ENCODE results near the gene CALML5. TPM values are rescaled to one million over a fixed set of nuclear protein-coding genes. Genes with fewer than 3 reads are reported as not detected.

Gene CALML5
- total RNA-seq, 1 experiment from 2014 or later, result not detected

DNA sequence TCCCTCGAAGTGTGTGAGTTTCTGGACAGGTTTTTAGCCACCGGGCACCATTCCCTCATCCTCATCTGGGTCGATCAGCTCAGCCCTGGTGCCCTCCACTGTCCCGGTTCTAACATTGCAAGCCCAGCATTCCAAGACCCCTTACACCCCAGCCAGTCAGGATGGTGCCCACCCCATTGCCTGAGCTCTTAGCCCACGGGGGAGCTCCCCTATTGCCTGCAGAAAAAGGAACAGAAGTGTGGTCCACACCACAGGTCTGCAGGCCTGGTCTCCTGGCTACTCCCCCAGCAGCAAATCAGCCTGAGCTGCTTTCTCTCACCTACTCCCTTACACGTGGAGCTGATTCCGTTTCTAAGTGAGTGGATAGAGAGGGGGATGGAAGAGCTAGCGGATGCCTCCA, 4.8 kb downstream of the CALML5 start:
- CTCF ChIA-PET, result no interaction called here
- intact Hi-C loops (cut with micrococcal nuclease), result no loop called here

DNA sequence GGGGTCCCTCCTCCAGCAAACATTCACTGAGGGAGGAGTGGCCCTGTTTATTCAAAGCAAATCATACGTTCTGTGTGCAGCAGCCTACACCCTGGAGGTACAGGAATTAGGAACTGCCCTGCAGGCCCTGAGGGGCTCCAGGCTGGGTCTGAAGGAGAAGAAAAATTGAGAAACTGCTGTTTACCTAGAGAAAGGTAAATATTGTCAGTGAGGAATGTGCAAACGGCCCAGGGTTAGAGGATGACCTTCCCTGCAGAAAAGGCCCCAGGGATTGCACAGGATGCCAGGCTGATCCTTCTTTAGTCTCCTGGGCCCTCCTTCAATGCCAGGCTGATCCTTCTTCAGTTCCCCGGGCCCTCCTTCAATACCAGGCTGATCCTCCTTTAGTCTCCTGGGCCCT, 5.7 kb downstream of the CALML5 start:
- H3K79me2 ChIP-seq (ENCODE audit: insufficient read depth, low read length), result no peaks in the 10 kb centered on the region
- H4K20me1 ChIP-seq (ENCODE audit: insufficient read depth), result no peaks in the 10 kb centered on the region
- BruUV-seq (replicated peaks), result no TSS peak
- peaks cover 0 to under 1% of the 10 kb centered on the region in 2 experiments; a peak in 1 of 4 replicates for H3K4me1 ChIP-seq (ENCODE audit: control insufficient read depth in 1 of 2, insufficient read depth in 2 of 2, low read length in 2 of 2)
- no peak overlapping the region for H3K4me3 ChIP-seq (replicated peaks in 1 of 2; ENCODE audit: low read depth in 1 of 2, low read length in 2 of 2)
- intact Hi-C loops (cut with micrococcal nuclease), result no loop called here
- no peak overlapping the region for H2AFZ ChIP-seq (ENCODE audit: low read depth, low read length, poor library complexity, severe bottlenecking)
- H3K27ac ChIP-seq (ENCODE audit: low read depth, low read length), result no peak overlapping the region
- H3K9me2 ChIP-seq (ENCODE audit: insufficient read depth), result no peaks in the 10 kb centered on the region
- ATAC-seq (no peak), DNase-seq (ENCODE audit: low read depth, low spot score) (no peak)
- POLR2A ChIA-PET, result no interaction called here
- H3K9ac ChIP-seq (ENCODE audit: low read length), result no peak overlapping the region
- CTCF ChIA-PET, result no interaction called here
- H3K4me2 ChIP-seq (ENCODE audit: low read length), result no peak overlapping the region
- RAD21 ChIA-PET (ENCODE audit: low non-redundant PET in 1 of 2, low total read pairs in 2 of 2, uncharacterized antibody in 2 of 2, unreplicated experiment in 2 of 2), result no interaction called here
- no peaks in the 10 kb centered on the region for H3K27me3 ChIP-seq (ENCODE audit: insufficient read depth, low read length)
- no peaks in the 10 kb centered on the region for H3K9me3 ChIP-seq (ENCODE audit: control insufficient read depth in 1 of 2, insufficient read depth in 1 of 2, low read depth in 1 of 2, low read length in 2 of 2)
- no peaks in the 10 kb centered on the region for H3K36me3 ChIP-seq (ENCODE audit: control insufficient read depth in 1 of 2, insufficient read depth in 2 of 2, low read length in 2 of 2)
- no peak for TF ChIP-seq SRF (IDR thresholded peaks at IDR 0.05; ENCODE audit: low read depth)
- TF ChIP-seq SIN3A (IDR thresholded peaks at IDR 0.05; ENCODE audit: low read depth), result no peak
- no peak for TF ChIP-seq ZFX (IDR thresholded peaks at IDR 0.05)
- TF ChIP-seq, protein P1, sequence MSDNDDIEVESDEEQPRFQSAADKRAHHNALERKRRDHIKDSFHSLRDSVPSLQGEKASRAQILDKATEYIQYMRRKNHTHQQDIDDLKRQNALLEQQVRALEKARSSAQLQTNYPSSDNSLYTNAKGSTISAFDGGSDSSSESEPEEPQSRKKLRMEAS (IDR thresholded peaks at IDR 0.05), result no peak
- TF ChIP-seq POLR2A (IDR thresholded peaks at IDR 0.05; ENCODE audit: borderline replicate concordance, extremely low read depth, insufficient read depth, insufficient read length), result no peak
- TF ChIP-seq EZH2 (IDR thresholded peaks at IDR 0.05), result no peak
- TF ChIP-seq, protein P2, sequence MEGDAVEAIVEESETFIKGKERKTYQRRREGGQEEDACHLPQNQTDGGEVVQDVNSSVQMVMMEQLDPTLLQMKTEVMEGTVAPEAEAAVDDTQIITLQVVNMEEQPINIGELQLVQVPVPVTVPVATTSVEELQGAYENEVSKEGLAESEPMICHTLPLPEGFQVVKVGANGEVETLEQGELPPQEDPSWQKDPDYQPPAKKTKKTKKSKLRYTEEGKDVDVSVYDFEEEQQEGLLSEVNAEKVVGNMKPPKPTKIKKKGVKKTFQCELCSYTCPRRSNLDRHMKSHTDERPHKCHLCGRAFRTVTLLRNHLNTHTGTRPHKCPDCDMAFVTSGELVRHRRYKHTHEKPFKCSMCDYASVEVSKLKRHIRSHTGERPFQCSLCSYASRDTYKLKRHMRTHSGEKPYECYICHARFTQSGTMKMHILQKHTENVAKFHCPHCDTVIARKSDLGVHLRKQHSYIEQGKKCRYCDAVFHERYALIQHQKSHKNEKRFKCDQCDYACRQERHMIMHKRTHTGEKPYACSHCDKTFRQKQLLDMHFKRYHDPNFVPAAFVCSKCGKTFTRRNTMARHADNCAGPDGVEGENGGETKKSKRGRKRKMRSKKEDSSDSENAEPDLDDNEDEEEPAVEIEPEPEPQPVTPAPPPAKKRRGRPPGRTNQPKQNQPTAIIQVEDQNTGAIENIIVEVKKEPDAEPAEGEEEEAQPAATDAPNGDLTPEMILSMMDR (IDR thresholded peaks at IDR 0.05 in 2 of 3, conservative IDR thresholded peaks at IDR 0.05 in 1 of 3; ENCODE audit: borderline replicate concordance in 1 of 3, insufficient read depth in 1 of 3, low read depth in 2 of 3, low read length in 2 of 3), result no peak
- no peak for TF ChIP-seq TCF7L2 (IDR thresholded peaks at IDR 0.05; ENCODE audit: borderline replicate concordance, extremely low read depth, insufficient read depth, insufficient read length)
- TF ChIP-seq CEBPB (IDR thresholded peaks at IDR 0.05; ENCODE audit: low read depth), result no peak
- TF ChIP-seq ZNF274 (IDR thresholded peaks at IDR 0.05; ENCODE audit: low read depth, low read length), result no peak
- no peak for TF ChIP-seq FOSL1 (IDR thresholded peaks at IDR 0.05; ENCODE audit: low read depth)
- TF ChIP-seq POLR2AphosphoS5 (IDR thresholded peaks at IDR 0.05; ENCODE audit: low read depth, low read length), result no peak
- TF ChIP-seq, protein P3, sequence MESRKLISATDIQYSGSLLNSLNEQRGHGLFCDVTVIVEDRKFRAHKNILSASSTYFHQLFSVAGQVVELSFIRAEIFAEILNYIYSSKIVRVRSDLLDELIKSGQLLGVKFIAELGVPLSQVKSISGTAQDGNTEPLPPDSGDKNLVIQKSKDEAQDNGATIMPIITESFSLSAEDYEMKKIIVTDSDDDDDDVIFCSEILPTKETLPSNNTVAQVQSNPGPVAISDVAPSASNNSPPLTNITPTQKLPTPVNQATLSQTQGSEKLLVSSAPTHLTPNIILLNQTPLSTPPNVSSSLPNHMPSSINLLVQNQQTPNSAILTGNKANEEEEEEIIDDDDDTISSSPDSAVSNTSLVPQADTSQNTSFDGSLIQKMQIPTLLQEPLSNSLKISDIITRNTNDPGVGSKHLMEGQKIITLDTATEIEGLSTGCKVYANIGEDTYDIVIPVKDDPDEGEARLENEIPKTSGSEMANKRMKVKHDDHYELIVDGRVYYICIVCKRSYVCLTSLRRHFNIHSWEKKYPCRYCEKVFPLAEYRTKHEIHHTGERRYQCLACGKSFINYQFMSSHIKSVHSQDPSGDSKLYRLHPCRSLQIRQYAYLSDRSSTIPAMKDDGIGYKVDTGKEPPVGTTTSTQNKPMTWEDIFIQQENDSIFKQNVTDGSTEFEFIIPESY (IDR thresholded peaks at IDR 0.05; ENCODE audit: extremely low read depth, insufficient replicate concordance, low read length), result no peak
- TF ChIP-seq EGR1 (IDR thresholded peaks at IDR 0.05; ENCODE audit: low read depth), result no peak

More for the DNA sequence above, 4.8 kb downstream of the CALML5 start:
- H2AFZ ChIP-seq (ENCODE audit: low read depth, low read length, poor library complexity, severe bottlenecking), result no peak overlapping the region
- POLR2A ChIA-PET, result no interaction called here
- no peaks in the 10 kb centered on the region for H3K27me3 ChIP-seq (ENCODE audit: insufficient read depth, low read length)
- H3K9me2 ChIP-seq (ENCODE audit: insufficient read depth), result no peaks in the 10 kb centered on the region
- no peak overlapping the region for H3K4me2 ChIP-seq (ENCODE audit: low read length)
- TF ChIP-seq ELF1 (IDR thresholded peaks at IDR 0.05; ENCODE audit: borderline replicate concordance, low read depth) (no peak), EGR1 (IDR thresholded peaks at IDR 0.05; ENCODE audit: low read depth) (no peak), ZNF274 (IDR thresholded peaks at IDR 0.05; ENCODE audit: low read depth, low read length) (no peak), EZH2 (IDR thresholded peaks at IDR 0.05) (no peak), POLR2AphosphoS5 (IDR thresholded peaks at IDR 0.05; ENCODE audit: low read depth, low read length) (no peak), SRF (IDR thresholded peaks at IDR 0.05; ENCODE audit: low read depth) (no peak), ZFX (IDR thresholded peaks at IDR 0.05) (no peak), FOSL1 (IDR thresholded peaks at IDR 0.05; ENCODE audit: low read depth) (no peak)
- no TSS peak for BruUV-seq (replicated peaks)
- H3K4me1 ChIP-seq (ENCODE audit: control insufficient read depth in 1 of 2, insufficient read depth in 2 of 2, low read length in 2 of 2), result no peaks in the 10 kb centered on the region
- RAD21 ChIA-PET (ENCODE audit: low non-redundant PET in 1 of 2, low total read pairs in 2 of 2, uncharacterized antibody in 2 of 2, unreplicated experiment in 2 of 2), result no interaction called here
- H4K20me1 ChIP-seq (ENCODE audit: insufficient read depth), result no peaks in the 10 kb centered on the region
- no peaks in the 10 kb centered on the region for H3K36me3 ChIP-seq (ENCODE audit: control insufficient read depth in 1 of 2, insufficient read depth in 2 of 2, low read length in 2 of 2)
- ATAC-seq, result no peak
- no peaks in the 10 kb centered on the region for H3K9me3 ChIP-seq (ENCODE audit: control insufficient read depth in 1 of 2, insufficient read depth in 1 of 2, low read depth in 1 of 2, low read length in 2 of 2)
- H3K79me2 ChIP-seq (ENCODE audit: insufficient read depth, low read length), result no peaks in the 10 kb centered on the region
- H3K27ac ChIP-seq (ENCODE audit: low read depth, low read length), result no peak overlapping the region
- H3K4me3 ChIP-seq (replicated peaks in 1 of 2; ENCODE audit: low read depth in 1 of 2, low read length in 2 of 2), result no peak overlapping the region
- no peak overlapping the region for H3K9ac ChIP-seq (ENCODE audit: low read length)
- no peak for DNase-seq (ENCODE audit: low read depth, low spot score)

All from HCT116 (cell line).